Measurements from ENCODE around the gene ABCF1. TPM values are rescaled to one million over a fixed set of nuclear protein-coding genes. Genes with fewer than 3 reads are reported as not detected.

ABCF1 gene
- total and polyA plus RNA-seq, 2 of the 8 experiments (the other 6 are each of a cell fraction or from before 2014, with no cell fraction given): 48.8 to 123 TPM

GRCh38 chr6:30640481-30640880, 69.2 kb downstream of the ABCF1 start:
- Histone ChIP-seq H2BK120ac (replicated peaks; ENCODE audit: low read depth, low read length) (no peak overlapping the region), H2BK12ac (ENCODE audit: low read depth, low read length) (no peak overlapping the region), H3K4me3 (ENCODE audit: extremely low read depth in 1 of 4, insufficient read depth in 2 of 4, low read depth in 3 of 4, low read length in 4 of 4) (no peak overlapping the region), H3K27me3 (replicated peaks in 1 of 4; ENCODE audit: control insufficient read depth in 3 of 4, extremely low read depth in 1 of 4, insufficient read depth in 3 of 4, low read length in 3 of 4) (no peaks in the 10 kb centered on the region), H4K20me1 (replicated peaks in 1 of 2; ENCODE audit: control insufficient read depth in 1 of 2, insufficient read depth in 2 of 2, low read length in 2 of 2) (peaks cover 0 to 2% of the 10 kb centered on the region in 2 experiments), H4K91ac (replicated peaks; ENCODE audit: insufficient read length, low read length) (no peak overlapping the region), H3K4ac (replicated peaks; ENCODE audit: insufficient read length, low read depth, low read length) (no peak overlapping the region), H4K5ac (ENCODE audit: insufficient read length, low read depth, low read length) (no peak overlapping the region), H2AFZ (ENCODE audit: low read length) (no peak overlapping the region), H3K4me2 (ENCODE audit: insufficient read depth in 1 of 2, low read depth in 2 of 2, low read length in 2 of 2) (no peak overlapping the region), H3K4me1 (replicated peaks in 1 of 4; ENCODE audit: control insufficient read depth in 3 of 4, insufficient read depth in 4 of 4, low read length in 3 of 4) (no peaks in the 10 kb centered on the region), H2BK15ac (ENCODE audit: low read length) (no peak overlapping the region), H3K9ac (replicated peaks in 1 of 4; ENCODE audit: extremely low read depth in 1 of 4, low read depth in 3 of 4, low read length in 3 of 4) (no peak overlapping the region), H3K23ac (ENCODE audit: insufficient read length) (no peak overlapping the region), H3K56ac (replicated peaks; ENCODE audit: insufficient read length, low read depth, low read length) (no peak overlapping the region), H3K9me3 (ENCODE audit: insufficient read depth in 2 of 2, low read depth in 1 of 2, low read length in 1 of 2) (no peaks in the 10 kb centered on the region), H3K27ac (ENCODE audit: low read depth, low read length) (no peak overlapping the region), H2AK5ac (ENCODE audit: low read depth, low read length) (no peak overlapping the region), H2BK20ac (ENCODE audit: low read length) (no peak overlapping the region), H3K36me3 (ENCODE audit: control insufficient read depth in 2 of 4, insufficient read depth in 4 of 4, low read length in 3 of 4) (peaks cover 8 to 19% (median 13%) of the 10 kb centered on the region in 4 experiments), H3K79me1 (ENCODE audit: low read depth, low read length) (peaks cover 2% of the 10 kb centered on the region; the same call in 1 of the 2 replicates), H3K23me2 (ENCODE audit: low read depth, low read length) (no peaks in the 10 kb centered on the region; the same call in 1 of the 2 replicates), H3K79me2 (ENCODE audit: control insufficient read depth in 1 of 2, insufficient read depth in 2 of 2, low read length in 2 of 2) (peaks cover 0 to 1% of the 10 kb centered on the region in 2 experiments; a peak in 2 of 4 replicates), H4K8ac (ENCODE audit: extremely low read depth, insufficient read depth, low read length) (no peak overlapping the region), H2BK5ac (ENCODE audit: low read depth, low read length) (no peak overlapping the region), H3K14ac (ENCODE audit: insufficient read length) (no peak overlapping the region), H3K18ac (ENCODE audit: extremely low read depth, low read length) (no peak overlapping the region)
- WGBS, 2 experiments (ENCODE audit: extremely low coverage in 1 of 2, insufficient coverage in 1 of 2, insufficient read length in 1 of 2, insufficient replicate concordance in 2 of 2, low coverage in 1 of 2, low lambda C conversion rate in 2 of 2, missing lambda C conversion rate in 1 of 2): 94% methylated on average over 10 of the region's 10 CpGs; no CpG with 5 or more reads in 1 of the 2 experiments
- DNase-seq (ENCODE audit: low read depth in 1 of 2, low spot score in 2 of 2) (no peak), FAIRE-seq (no peak)
- ChIA-PET POLR2A (ENCODE audit: partially characterized antibody) (interaction anchor here (0.6 to 3.2 kb wide), 13 partner anchors 8 to 101 kb away, joined by 3 to 27 read pairs (median 4); partner anchors contain the start of gene DHX16), CTCF (ENCODE audit: partially characterized antibody) (interaction anchor here (0.8 to 1.4 kb wide), 4 partner anchors 14 to 95 kb away, joined by 3 to 5 read pairs (median 3); partner anchors contain the start of gene ATAT1)
